PC-9 (cell line): Measurements from ENCODE around the gene TMSB15B. TPM values are rescaled to one million over a fixed set of nuclear protein-coding genes. Genes with fewer than 3 reads are reported as not detected.
"Not testable (repeated sequence)": the region's sequence is repeated elsewhere in the genome, so short reads cannot be mapped to it uniquely, and the experiment has no call there.

Source experiments
- BruUV-seq: library from RNA; stranded (reverse); fragments of 400-500 nt; replicated peaks from 2 replicates; lab custom pipeline; 2021; lab: Mats Ljungman, UMichigan
- CTCF ChIA-PET: fragments of 300-600 bp; sonication (Branson Sonifier 250); formaldehyde crosslinking; loops from one replicate; lab custom pipeline; 2022; ENCODE audit warnings: antibody characterized with exemption; lab: Charles Lee
- POLR2A ChIA-PET: fragments of 300-600 bp; sonication (Branson Sonifier 250); formaldehyde crosslinking; loops from one replicate; lab custom pipeline; 2022; ENCODE audit warnings: antibody characterized with exemption; ENCODE audit not compliant: unreplicated experiment; lab: Charles Lee
- DNase-seq, 2 experiments: peaks; one replicate each; pipeline versions ENCODE4 v3.0.0 to v3.0.0-alpha.2; 2015 to 2022; ENCODE audit warnings: mixed read lengths in 1 of 2
- H2AFZ ChIP-seq: fragments of 200-600 bp; sonication (generic); 2 replicates; pipeline ENCODE4 v1.8.1; 2017; ENCODE audit warnings: antibody characterized with exemption
- H3F3A ChIP-seq: fragments of 200-600 bp; sonication (generic); 2 replicates; pipeline ENCODE4 v1.8.1; 2017; ENCODE audit warnings: antibody characterized with exemption, mild to moderate bottlenecking, low read depth; ENCODE audit not compliant: insufficient read depth
- H3K27ac ChIP-seq: fragments of 200-600 bp; sonication (generic); 2 replicates; pipeline ENCODE4 v1.6.1; 2016; ENCODE audit warnings: mixed run types
- H3K27me3 ChIP-seq: fragments of 200-600 bp; sonication (generic); 2 replicates; pipeline ENCODE4 v1.6.1; 2016; ENCODE audit warnings: low read depth, mixed run types; ENCODE audit not compliant: insufficient read depth
- H3K36me3 ChIP-seq: fragments of 200-600 bp; sonication (generic); 2 replicates; pipeline ENCODE4 v1.6.1; 2016; ENCODE audit warnings: low read depth, mixed run types
- H3K4me1 ChIP-seq: fragments of 200-600 bp; sonication (generic); replicated peaks from 2 replicates; pipeline ENCODE4 v1.6.1; 2016; ENCODE audit warnings: mixed run types; ENCODE audit not compliant: insufficient read depth
- H3K4me2 ChIP-seq: fragments of 200-600 bp; sonication (generic); 2 replicates; pipeline ENCODE4 v1.6.1; 2017; ENCODE audit warnings: mixed run types
- H3K4me3 ChIP-seq: fragments of 200-600 bp; sonication (generic); 2 replicates; pipeline ENCODE4 v1.6.1; 2016; ENCODE audit warnings: mixed run types
- H3K79me2 ChIP-seq: fragments of 200-600 bp; sonication (generic); 2 replicates; pipeline ENCODE4 v1.6.1; 2017; ENCODE audit warnings: low read depth, mixed run types
- H3K9me2 ChIP-seq: fragments of 200-600 bp; sonication (generic); 2 replicates; pipeline ENCODE4 v1.8.1; 2017; ENCODE audit warnings: mild to moderate bottlenecking; ENCODE audit not compliant: insufficient read depth
- H3K9me3 ChIP-seq: fragments of 200-600 bp; sonication (generic); 2 replicates; pipeline ENCODE4 v1.8.1; 2016; ENCODE audit warnings: low read depth; ENCODE audit not compliant: insufficient read depth
- H4K20me1 ChIP-seq: fragments of 200-600 bp; sonication (generic); 2 replicates; pipeline ENCODE4 v1.8.1; 2017; ENCODE audit not compliant: insufficient read depth
- EZH2 ChIP-seq: fragments of 200-600 bp; sonication (generic); IDR thresholded peaks from 2 replicates; pipeline ENCODE4 v1.8.0; 2017; ENCODE audit warnings: antibody characterized with exemption, low read depth
- intact Hi-C: fragments of 100-400 bp; cut with micrococcal nuclease; formaldehyde crosslinking; loops from one replicate; pipeline ENCODE4 v1.10.0; 2022; ENCODE audit not compliant: unreplicated experiment
- total RNA-seq: library from RNA; stranded (reverse); gene quantifications from 2 replicates; pipeline ENCODE4 v1.2.3, GENCODE V29; 2021
- TF ChIP-seq, protein P1 (sequence below): fragments of 200-600 bp; sonication (generic); conservative IDR thresholded peaks from 2 replicates; pipeline ENCODE4 v1.6.1; 2017; ENCODE audit warnings: mixed run types, antibody characterized with exemption, mild to moderate bottlenecking, moderate library complexity

TMSB15B gene
- total RNA-seq, 1 experiment from 2014 or later: not detected

DNA sequence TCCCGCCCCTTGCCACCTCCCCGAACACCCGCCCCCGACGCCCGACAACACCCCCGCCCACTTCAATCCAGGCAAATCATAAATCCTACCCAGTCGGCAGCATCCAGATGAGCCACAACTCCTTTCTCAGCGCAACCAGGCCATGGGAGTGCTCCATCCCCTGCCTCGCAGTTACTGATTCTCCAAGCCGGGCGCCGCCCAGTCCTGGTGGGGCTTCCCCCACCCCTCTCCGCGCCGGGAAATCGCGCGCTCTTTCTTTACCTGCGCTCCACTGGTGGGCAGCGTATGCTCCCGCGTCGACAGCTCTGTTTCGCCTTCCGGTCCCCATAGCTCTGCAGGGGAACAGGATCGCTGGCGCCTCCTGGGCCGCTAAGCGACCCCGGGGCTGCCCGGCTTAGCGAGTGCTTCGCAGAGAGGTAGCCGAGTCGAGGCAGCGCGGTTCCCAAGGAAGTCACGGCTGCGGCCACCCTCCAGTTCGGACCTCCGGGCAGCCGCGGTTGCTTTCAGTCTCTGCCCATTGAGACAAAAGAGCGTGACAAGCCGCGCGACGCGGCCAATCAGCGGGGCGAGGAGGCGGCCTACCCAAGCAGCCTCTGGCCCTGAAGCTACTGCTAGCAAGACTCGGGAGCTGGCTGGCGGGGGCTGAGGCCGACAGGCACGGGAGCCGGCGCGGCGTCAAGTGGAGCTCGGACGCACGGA lies 43.7 kb upstream of the TMSB15B start:
- no peak overlapping the region for H3K27ac ChIP-seq
- no peaks in the 10 kb centered on the region for H3K36me3 ChIP-seq
- no TSS peak for BruUV-seq
- peak in 1 of 2 experiments; percentile 6 for DNase-seq
- H2AFZ ChIP-seq: no peak overlapping the region
- H3K4me2 ChIP-seq: no peak overlapping the region
- H3F3A ChIP-seq: no peaks in the 10 kb centered on the region
- no peak overlapping the region for H3K4me3 ChIP-seq
- ChIA-PET CTCF (no interaction called here), POLR2A (no interaction called here)
- peaks cover 16% of the 10 kb centered on the region for H3K27me3 ChIP-seq
- H4K20me1 ChIP-seq: no peaks in the 10 kb centered on the region
- H3K4me1 ChIP-seq: no peaks in the 10 kb centered on the region
- no peaks in the 10 kb centered on the region for H3K9me2 ChIP-seq
- H3K9me3 ChIP-seq: no peaks in the 10 kb centered on the region
- TF ChIP-seq, protein P1, sequence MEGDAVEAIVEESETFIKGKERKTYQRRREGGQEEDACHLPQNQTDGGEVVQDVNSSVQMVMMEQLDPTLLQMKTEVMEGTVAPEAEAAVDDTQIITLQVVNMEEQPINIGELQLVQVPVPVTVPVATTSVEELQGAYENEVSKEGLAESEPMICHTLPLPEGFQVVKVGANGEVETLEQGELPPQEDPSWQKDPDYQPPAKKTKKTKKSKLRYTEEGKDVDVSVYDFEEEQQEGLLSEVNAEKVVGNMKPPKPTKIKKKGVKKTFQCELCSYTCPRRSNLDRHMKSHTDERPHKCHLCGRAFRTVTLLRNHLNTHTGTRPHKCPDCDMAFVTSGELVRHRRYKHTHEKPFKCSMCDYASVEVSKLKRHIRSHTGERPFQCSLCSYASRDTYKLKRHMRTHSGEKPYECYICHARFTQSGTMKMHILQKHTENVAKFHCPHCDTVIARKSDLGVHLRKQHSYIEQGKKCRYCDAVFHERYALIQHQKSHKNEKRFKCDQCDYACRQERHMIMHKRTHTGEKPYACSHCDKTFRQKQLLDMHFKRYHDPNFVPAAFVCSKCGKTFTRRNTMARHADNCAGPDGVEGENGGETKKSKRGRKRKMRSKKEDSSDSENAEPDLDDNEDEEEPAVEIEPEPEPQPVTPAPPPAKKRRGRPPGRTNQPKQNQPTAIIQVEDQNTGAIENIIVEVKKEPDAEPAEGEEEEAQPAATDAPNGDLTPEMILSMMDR: no peak
- TF ChIP-seq EZH2: no peak
- intact Hi-C loops: no loop called here
- H3K79me2 ChIP-seq: no peaks in the 10 kb centered on the region

DNA sequence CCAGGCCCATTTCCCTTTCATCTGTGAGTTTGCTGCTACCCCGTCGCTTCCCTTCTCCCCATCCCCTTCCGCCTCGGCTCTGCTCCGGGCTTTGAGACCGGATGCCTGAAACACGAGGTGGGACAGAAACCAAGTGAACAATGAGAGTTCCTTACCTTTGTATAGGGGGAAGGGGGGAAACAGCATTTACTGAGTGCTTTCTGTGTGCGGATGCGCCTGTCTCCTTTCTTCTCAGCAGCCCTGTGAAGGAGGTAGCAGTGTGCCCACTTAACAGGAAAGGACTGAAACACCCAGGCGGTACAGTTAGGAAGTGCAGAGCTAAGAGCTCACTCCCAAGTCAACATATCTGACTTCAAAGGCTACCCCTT lies 43.2 kb upstream of the TMSB15B start:
- H3K4me3 ChIP-seq: no peak overlapping the region
- ChIA-PET CTCF (no interaction called here), POLR2A (no interaction called here)
- TF ChIP-seq, protein P1: no peak
- TF ChIP-seq EZH2: no peak
- H3K4me2 ChIP-seq: no peak overlapping the region
- H3K27ac ChIP-seq: no peak overlapping the region
- H3K79me2 ChIP-seq: no peaks in the 10 kb centered on the region
- intact Hi-C loops: no loop called here
- H3K27me3 ChIP-seq: peaks cover 13% of the 10 kb centered on the region
- H3K36me3 ChIP-seq: no peaks in the 10 kb centered on the region
- no TSS peak for BruUV-seq
- no peaks in the 10 kb centered on the region for H3F3A ChIP-seq
- H4K20me1 ChIP-seq: no peaks in the 10 kb centered on the region
- H2AFZ ChIP-seq: no peak overlapping the region
- no peaks in the 10 kb centered on the region for H3K9me2 ChIP-seq
- no peak for DNase-seq
- H3K4me1 ChIP-seq: no peaks in the 10 kb centered on the region
- H3K9me3 ChIP-seq: no peaks in the 10 kb centered on the region

DNA sequence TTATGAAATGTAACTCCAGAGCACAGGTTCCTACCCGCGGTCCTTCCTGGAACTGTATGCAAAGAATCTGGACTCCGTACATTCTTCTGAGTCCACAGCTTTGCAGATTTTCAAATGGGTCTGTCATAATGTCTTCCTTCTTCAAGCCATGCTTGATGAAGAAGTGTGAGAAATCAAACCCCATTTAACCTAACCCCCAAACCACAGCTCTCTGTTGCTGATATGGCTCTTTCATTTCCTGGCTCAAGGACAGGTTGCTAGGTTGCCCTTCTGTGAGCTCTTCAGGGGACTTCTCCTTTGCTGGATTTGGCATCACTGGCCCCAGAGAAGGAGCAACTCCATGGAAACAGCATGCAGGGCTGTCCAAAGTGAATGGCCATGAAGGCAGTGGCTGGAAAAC lies 41.9 kb upstream of the TMSB15B start:
- H3K27ac ChIP-seq, intact Hi-C loops, DNase-seq, H2AFZ ChIP-seq, H3K36me3 ChIP-seq, H3K9me3 ChIP-seq, BruUV-seq, H3K9me2 ChIP-seq, H3K27me3 ChIP-seq, H3K4me3 ChIP-seq, POLR2A ChIA-PET, H3K79me2 ChIP-seq, H3F3A ChIP-seq, H3K4me1 ChIP-seq, H3K4me2 ChIP-seq, H4K20me1 ChIP-seq, CTCF ChIA-PET: not testable (repeated sequence)

DNA sequence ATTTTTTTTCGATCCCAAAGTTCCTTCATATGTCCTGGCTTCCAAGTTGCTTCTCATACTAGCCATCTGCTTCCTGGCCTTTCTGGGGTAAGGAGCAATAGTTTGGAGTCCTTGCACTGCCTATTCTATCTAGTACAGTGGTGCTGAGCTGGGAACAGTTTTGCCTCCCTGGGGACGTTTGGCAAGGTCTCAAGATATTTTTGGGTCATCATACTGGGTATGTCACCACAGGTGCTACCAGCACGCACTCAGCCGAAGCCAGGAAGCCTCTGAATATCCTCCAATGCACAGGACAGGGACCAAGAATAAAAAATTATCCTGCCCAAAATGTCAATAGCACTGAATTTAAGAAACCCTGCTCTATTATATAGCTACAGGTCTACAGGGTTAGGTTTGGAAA lies 35.4 kb upstream of the TMSB15B start:
- ChIA-PET POLR2A (interaction anchor here (0.6 kb wide), 1 partner anchor 407 kb away, joined by 4 read pairs; no protein-coding TSS in a partner anchor), CTCF (no interaction called here)
- no peak overlapping the region for H3K4me3 ChIP-seq

More for the DNA sequence above, 35.4 kb upstream of the TMSB15B start:
- H3K4me1 ChIP-seq: no peaks in the 10 kb centered on the region
- H3K4me2 ChIP-seq: no peak overlapping the region
- no peaks in the 10 kb centered on the region for H3K36me3 ChIP-seq
- intact Hi-C loops: no loop called here
- H3K79me2 ChIP-seq: no peaks in the 10 kb centered on the region
- no peak for TF ChIP-seq EZH2
- TF ChIP-seq, protein P1: no peak
- DNase-seq: no peak
- H3K9me3 ChIP-seq: no peaks in the 10 kb centered on the region
- no peaks in the 10 kb centered on the region for H3K9me2 ChIP-seq
- H2AFZ ChIP-seq: no peak overlapping the region
- H3F3A ChIP-seq: no peaks in the 10 kb centered on the region
- no peak overlapping the region for H3K27ac ChIP-seq
- BruUV-seq: no TSS peak
- no peaks in the 10 kb centered on the region for H4K20me1 ChIP-seq
- H3K27me3 ChIP-seq: 0 out of 2 replicates have a peak, but pooled peaks cover 6% of the 10 kb centered on the region
